Measurements from ENCODE around the gene DOCK2. TPM values are rescaled to one million over a fixed set of nuclear protein-coding genes. Genes with fewer than 3 reads are reported as not detected.

DOCK2 gene
- polyA plus RNA-seq, 1 donor (not counting 4 experiments of a cell fraction or from before 2014, with no cell fraction given): 0.21 TPM

DNA sequence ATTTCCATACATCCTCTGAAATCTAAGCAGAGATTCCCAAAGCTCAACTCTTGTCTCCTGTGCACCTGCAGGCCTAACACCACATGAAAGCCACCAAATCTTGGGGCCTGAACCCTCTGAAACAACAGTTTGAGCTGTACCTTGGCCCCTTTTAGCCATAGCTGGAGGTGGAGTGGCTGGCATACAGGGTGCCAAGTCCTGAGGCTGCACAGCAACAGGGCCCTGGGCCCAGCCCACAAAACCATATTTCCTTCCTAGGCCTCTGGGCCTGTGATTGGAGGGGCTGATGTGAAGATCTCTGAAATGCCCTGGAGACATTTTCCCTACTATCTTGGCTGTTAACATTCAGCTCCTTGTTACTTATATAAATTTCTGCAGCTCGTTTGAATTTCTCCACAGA lies 26.5 kb downstream of the DOCK2 start:
- DNase-seq (ENCODE audit: low read depth, low spot score) (no peak), FAIRE-seq (no peak)
- Histone ChIP-seq H3K4me2 (ENCODE audit: control insufficient read depth, extremely low read depth, insufficient read depth, low read depth, low read length) (no peak overlapping the region), H2AFZ (ENCODE audit: control insufficient read depth, low read length) (no peak overlapping the region), H4K20me1 (ENCODE audit: control insufficient read depth, extremely low read depth, insufficient read depth, low read length) (no peaks in the 10 kb centered on the region), H3K79me2 (ENCODE audit: control insufficient read depth, insufficient read depth, low read length) (no peaks in the 10 kb centered on the region), H3K9me3 (ENCODE audit: control insufficient read depth, low read depth, low read length) (no peaks in the 10 kb centered on the region), H3K4me3 (ENCODE audit: control insufficient read depth in 2 of 3, extremely low read depth in 1 of 3, insufficient read depth in 2 of 3, low read depth in 1 of 3, low read length in 3 of 3) (no peak overlapping the region), H3K9me1 (ENCODE audit: control insufficient read depth, extremely low read depth, insufficient read depth, low read length) (no peaks in the 10 kb centered on the region), H3K27me3 (ENCODE audit: control insufficient read depth, extremely low read depth, insufficient read depth, low read length) (no peaks in the 10 kb centered on the region), H3K27ac (ENCODE audit: control insufficient read depth, insufficient read depth, low read length) (no peak overlapping the region), H3K4me1 (ENCODE audit: control insufficient read depth, extremely low read depth, insufficient read depth, low read length) (no peaks in the 10 kb centered on the region), H3K36me3 (ENCODE audit: control insufficient read depth in 2 of 2, extremely low read depth in 1 of 2, insufficient read depth in 2 of 2, low read length in 2 of 2) (no peaks in the 10 kb centered on the region), H3K9ac (ENCODE audit: control insufficient read depth, extremely low read depth, insufficient read depth, low read length) (no peak overlapping the region)
- no peak for TF ChIP-seq EZH2 (IDR thresholded peaks at IDR 0.05; ENCODE audit: low read length)
- TF ChIP-seq, protein P1, sequence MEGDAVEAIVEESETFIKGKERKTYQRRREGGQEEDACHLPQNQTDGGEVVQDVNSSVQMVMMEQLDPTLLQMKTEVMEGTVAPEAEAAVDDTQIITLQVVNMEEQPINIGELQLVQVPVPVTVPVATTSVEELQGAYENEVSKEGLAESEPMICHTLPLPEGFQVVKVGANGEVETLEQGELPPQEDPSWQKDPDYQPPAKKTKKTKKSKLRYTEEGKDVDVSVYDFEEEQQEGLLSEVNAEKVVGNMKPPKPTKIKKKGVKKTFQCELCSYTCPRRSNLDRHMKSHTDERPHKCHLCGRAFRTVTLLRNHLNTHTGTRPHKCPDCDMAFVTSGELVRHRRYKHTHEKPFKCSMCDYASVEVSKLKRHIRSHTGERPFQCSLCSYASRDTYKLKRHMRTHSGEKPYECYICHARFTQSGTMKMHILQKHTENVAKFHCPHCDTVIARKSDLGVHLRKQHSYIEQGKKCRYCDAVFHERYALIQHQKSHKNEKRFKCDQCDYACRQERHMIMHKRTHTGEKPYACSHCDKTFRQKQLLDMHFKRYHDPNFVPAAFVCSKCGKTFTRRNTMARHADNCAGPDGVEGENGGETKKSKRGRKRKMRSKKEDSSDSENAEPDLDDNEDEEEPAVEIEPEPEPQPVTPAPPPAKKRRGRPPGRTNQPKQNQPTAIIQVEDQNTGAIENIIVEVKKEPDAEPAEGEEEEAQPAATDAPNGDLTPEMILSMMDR (optimal IDR thresholded peaks at IDR 0.05 in 1 of 3, IDR thresholded peaks at IDR 0.05 in 1 of 3, conservative IDR thresholded peaks at IDR 0.05 in 1 of 3; ENCODE audit: extremely low read depth in 1 of 3, insufficient read depth in 2 of 3, low read length in 3 of 3): no peak
- dilution Hi-C loops (cut with MboI; ENCODE audit: extremely low pct_ligation_motif_present, low sequenced_read_pairs): no loop called here

DNA sequence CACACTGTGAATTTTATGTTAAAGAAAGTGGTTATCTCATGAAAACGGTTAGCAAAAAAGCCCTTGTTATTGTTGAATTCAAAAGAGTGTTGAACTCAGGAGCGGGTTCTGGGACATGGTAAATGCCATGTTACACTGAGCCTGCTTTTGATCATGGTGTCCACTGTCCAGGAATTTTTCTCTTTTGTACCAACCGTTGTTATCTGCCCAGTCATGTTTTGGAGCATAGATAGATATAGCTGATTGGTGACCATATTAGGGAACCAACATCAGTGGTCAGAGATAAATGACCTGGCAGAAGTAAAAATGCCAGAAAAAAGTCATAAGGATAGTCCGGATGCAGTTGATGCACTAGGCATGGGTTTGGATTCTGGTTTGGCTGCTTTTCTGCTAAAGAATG lies 29.3 kb downstream of the DOCK2 start:
- H3K4me2 ChIP-seq (ENCODE audit: control insufficient read depth, extremely low read depth, insufficient read depth, low read depth, low read length): no peak overlapping the region
- FAIRE-seq: no peak
- no peaks in the 10 kb centered on the region for H3K36me3 ChIP-seq (ENCODE audit: control insufficient read depth in 2 of 2, extremely low read depth in 1 of 2, insufficient read depth in 2 of 2, low read length in 2 of 2)
- H4K20me1 ChIP-seq (ENCODE audit: control insufficient read depth, extremely low read depth, insufficient read depth, low read length): no peaks in the 10 kb centered on the region
- H3K27me3 ChIP-seq (ENCODE audit: control insufficient read depth, extremely low read depth, insufficient read depth, low read length): no peaks in the 10 kb centered on the region
- H3K9ac ChIP-seq (ENCODE audit: control insufficient read depth, extremely low read depth, insufficient read depth, low read length): no peak overlapping the region
- TF ChIP-seq EZH2 (IDR thresholded peaks at IDR 0.05; ENCODE audit: low read length): no peak
- TF ChIP-seq, protein P1 (optimal IDR thresholded peaks at IDR 0.05 in 1 of 3, IDR thresholded peaks at IDR 0.05 in 1 of 3, conservative IDR thresholded peaks at IDR 0.05 in 1 of 3; ENCODE audit: extremely low read depth in 1 of 3, insufficient read depth in 2 of 3, low read length in 3 of 3): no peak
- DNase-seq (ENCODE audit: low read depth, low spot score): no peak
- H3K79me2 ChIP-seq (ENCODE audit: control insufficient read depth, insufficient read depth, low read length): no peaks in the 10 kb centered on the region
- dilution Hi-C loops (cut with MboI; ENCODE audit: extremely low pct_ligation_motif_present, low sequenced_read_pairs): no loop called here
- no peak overlapping the region for H2AFZ ChIP-seq (ENCODE audit: control insufficient read depth, low read length)
- no peaks in the 10 kb centered on the region for H3K9me3 ChIP-seq (ENCODE audit: control insufficient read depth, low read depth, low read length)
- H3K4me1 ChIP-seq (ENCODE audit: control insufficient read depth, extremely low read depth, insufficient read depth, low read length): no peaks in the 10 kb centered on the region
- H3K9me1 ChIP-seq (ENCODE audit: control insufficient read depth, extremely low read depth, insufficient read depth, low read length): no peaks in the 10 kb centered on the region
- H3K4me3 ChIP-seq (ENCODE audit: control insufficient read depth in 2 of 3, extremely low read depth in 1 of 3, insufficient read depth in 2 of 3, low read depth in 1 of 3, low read length in 3 of 3): no peak overlapping the region
- H3K27ac ChIP-seq (ENCODE audit: control insufficient read depth, insufficient read depth, low read length): no peak overlapping the region

All from keratinocyte (primary cell).